Astrocyte (in vitro differentiated cells and primary cell): Measurements from ENCODE around the gene CDH11. TPM values are rescaled to one million over a fixed set of nuclear protein-coding genes. Genes with fewer than 3 reads are reported as not detected.
A peak's percentile ranks its signal among the peaks of the same experiment; 100 is the strongest.

Experiments
- DNase-seq: peaks from one replicate; pipeline ENCODE4 v3.0.0-alpha.2; 2010; ENCODE audit warnings: low read depth
- FAIRE-seq: peaks from 2 replicates; lab custom pipeline; 2011; peaks lifted over from hg19 to GRCh38; lab: Jason Lieb, UNC
- H2AFZ ChIP-seq: 2 replicates; pipeline ENCODE4 v1.6.0; 2012; ENCODE audit warnings: low read depth, low read length, inconsistent platforms
- H3K27ac ChIP-seq: 2 replicates; pipeline ENCODE4 v1.5.1; 2011; ENCODE audit warnings: low read depth, low read length, inconsistent platforms
- H3K27me3 ChIP-seq: 2 replicates; pipeline ENCODE4 v1.6.0; 2011; ENCODE audit warnings: low read length, inconsistent platforms; ENCODE audit not compliant: insufficient read depth
- H3K36me3 ChIP-seq: 2 replicates; pipeline ENCODE4 v1.5.1; 2011; ENCODE audit warnings: low read length, inconsistent platforms; ENCODE audit not compliant: insufficient read depth
- H3K4me1 ChIP-seq: 2 replicates; pipeline ENCODE4 v1.5.1; 2011; ENCODE audit warnings: low read length, inconsistent platforms; ENCODE audit not compliant: insufficient read depth
- H3K4me2 ChIP-seq: 2 replicates; pipeline ENCODE4 v1.6.0; 2012; ENCODE audit warnings: low read length, inconsistent platforms
- H3K4me3 ChIP-seq: 2 replicates; pipeline ENCODE4 v1.5.1; 2011; ENCODE audit warnings: low read depth, mild to moderate bottlenecking, low read length, inconsistent platforms; ENCODE audit not compliant: insufficient read depth
- H3K79me2 ChIP-seq: 2 replicates; pipeline ENCODE4 v1.6.0; 2012; ENCODE audit warnings: mild to moderate bottlenecking, low read length, inconsistent platforms; ENCODE audit not compliant: insufficient read depth
- H3K9ac ChIP-seq: 2 replicates; pipeline ENCODE4 v1.6.0; 2012; ENCODE audit warnings: mild to moderate bottlenecking, low read length, inconsistent platforms
- H3K9me3 ChIP-seq: 2 replicates; pipeline ENCODE4 v1.5.1; 2012; ENCODE audit warnings: low read depth, mild to moderate bottlenecking, low read length, inconsistent platforms; ENCODE audit not compliant: insufficient read depth
- H4K20me1 ChIP-seq: 2 replicates; pipeline ENCODE4 v1.6.0; 2012; ENCODE audit warnings: low read length, inconsistent platforms; ENCODE audit not compliant: insufficient read depth
- H3K27ac Mint-ChIP-seq: one replicate; pipeline ENCODE4 v1.8.0; 2021; ENCODE audit warnings: mild to moderate bottlenecking, mixed read lengths; ENCODE audit not compliant: unreplicated experiment
- H3K27me3 Mint-ChIP-seq: one replicate; pipeline ENCODE4 v1.8.0; 2021; ENCODE audit warnings: low read depth, mixed read lengths; ENCODE audit not compliant: unreplicated experiment
- H3K36me3 Mint-ChIP-seq: one replicate; pipeline ENCODE4 v1.8.0; 2021; ENCODE audit warnings: low read depth, mixed read lengths; ENCODE audit not compliant: unreplicated experiment
- H3K4me1 Mint-ChIP-seq: one replicate; pipeline ENCODE4 v1.8.0; 2021; ENCODE audit warnings: low read depth, mixed read lengths; ENCODE audit not compliant: unreplicated experiment
- H3K4me3 Mint-ChIP-seq: one replicate; pipeline ENCODE4 v1.8.0; 2021; ENCODE audit warnings: mild to moderate bottlenecking, moderate library complexity, mixed read lengths; ENCODE audit not compliant: unreplicated experiment
- H3K9me3 Mint-ChIP-seq: one replicate; pipeline ENCODE4 v1.8.0; 2021; ENCODE audit warnings: mild to moderate bottlenecking, mixed read lengths; ENCODE audit not compliant: unreplicated experiment
- CTCF ChIP-seq: IDR thresholded peaks from 2 replicates; pipeline ENCODE4 v1.5.1; 2011; ENCODE audit warnings: low read depth, mild to moderate bottlenecking, inconsistent platforms, low read length, moderate library complexity; ENCODE audit not compliant: insufficient read depth
- EZH2 ChIP-seq: IDR thresholded peaks from 2 replicates; pipeline ENCODE4 v1.6.1; 2012; ENCODE audit warnings: mild to moderate bottlenecking, low read length, inconsistent platforms; ENCODE audit not compliant: insufficient read depth
- total RNA-seq: library from RNA; stranded (reverse); gene quantifications from 2 replicates; pipeline ENCODE4 v1.2.1, GENCODE V29; 2021

Gene CDH11
- total RNA-seq, 1 donor from 2014 or later: 313 TPM

- H3K9me3 ChIP-seq: no peaks in the 10 kb centered on the region
- peaks cover 43% of the 10 kb centered on the region for H3K79me2 ChIP-seq
- Mint-ChIP-seq H3K9me3 (no peaks in the 10 kb centered on the region), H3K36me3 (no peaks in the 10 kb centered on the region), H3K4me3 (peak overlapping the region; percentile 62), H3K27ac (peak overlapping the region; percentile 62), H3K27me3 (no peaks in the 10 kb centered on the region), H3K4me1 (peaks cover 10% of the 10 kb centered on the region)
- H3K27me3 ChIP-seq: no peaks in the 10 kb centered on the region
- no peak overlapping the region for H3K4me3 ChIP-seq
- no peaks in the 10 kb centered on the region for H3K36me3 ChIP-seq
- peaks cover 7% of the 10 kb centered on the region for H4K20me1 ChIP-seq
- TF ChIP-seq CTCF: no peak
- no peak for TF ChIP-seq EZH2
- no peak overlapping the region for H2AFZ ChIP-seq
- DNase-seq (peak; percentile 52), FAIRE-seq (no peak)
- peak overlapping the region; percentile 44 for H3K9ac ChIP-seq
- H3K4me1 ChIP-seq: peaks cover 15% of the 10 kb centered on the region
- peak overlapping the region; percentile 43 for H3K4me2 ChIP-seq
- peak overlapping the region; percentile 39 for H3K27ac ChIP-seq
Measured at GRCh38 chr16:65125322-65125721, 3.5 kb upstream of the CDH11 start.

GRCh38 chr16:65124596-65124995 is 2.7 kb upstream of the CDH11 start:
- peak overlapping the region; percentile 62 for H3K4me3 ChIP-seq
- peak overlapping the region; percentile 91 for H3K4me2 ChIP-seq
- H3K9me3 Mint-ChIP-seq: no peaks in the 10 kb centered on the region
- no peaks in the 10 kb centered on the region for H3K36me3 Mint-ChIP-seq
- no peak overlapping the region for H3K27ac ChIP-seq
- no peaks in the 10 kb centered on the region for H3K27me3 Mint-ChIP-seq
- H3K9me3 ChIP-seq: no peaks in the 10 kb centered on the region
- DNase-seq (no peak), FAIRE-seq (no peak)
- peak overlapping the region; percentile 88 for H3K4me3 Mint-ChIP-seq
- peaks cover 10% of the 10 kb centered on the region for H3K4me1 Mint-ChIP-seq
- peak overlapping the region; percentile 95 for H3K9ac ChIP-seq
- peaks cover 15% of the 10 kb centered on the region for H3K4me1 ChIP-seq
- no peaks in the 10 kb centered on the region for H3K27me3 ChIP-seq
- no peak overlapping the region for H3K27ac Mint-ChIP-seq
- TF ChIP-seq CTCF: no peak
- no peak for TF ChIP-seq EZH2
- peaks cover 50% of the 10 kb centered on the region for H3K79me2 ChIP-seq
- H2AFZ ChIP-seq: no peak overlapping the region
- H3K36me3 ChIP-seq: no peaks in the 10 kb centered on the region
- peaks cover 14% of the 10 kb centered on the region for H4K20me1 ChIP-seq

- Histone ChIP-seq H3K79me2 (peaks cover 54% of the 10 kb centered on the region), H3K4me3 (peak overlapping the region; percentile 62), H3K9ac (peak overlapping the region; percentile 95), H3K9me3 (no peaks in the 10 kb centered on the region), H3K4me2 (peak overlapping the region; percentile 91), H3K27ac (peak overlapping the region; percentile 90), H3K36me3 (no peaks in the 10 kb centered on the region), H4K20me1 (peaks cover 17% of the 10 kb centered on the region), H2AFZ (peak overlapping the region; percentile 77), H3K4me1 (peaks cover 15% of the 10 kb centered on the region), H3K27me3 (no peaks in the 10 kb centered on the region)
- FAIRE-seq (peak; percentile 43), DNase-seq (no peak)
- Mint-ChIP-seq H3K4me1 (peaks cover 12% of the 10 kb centered on the region), H3K36me3 (no peaks in the 10 kb centered on the region), H3K4me3 (peak overlapping the region; percentile 88), H3K27ac (peak overlapping the region; percentile 91), H3K27me3 (no peaks in the 10 kb centered on the region), H3K9me3 (no peaks in the 10 kb centered on the region)
- no peak for TF ChIP-seq EZH2
- TF ChIP-seq CTCF: no peak
Measured at GRCh38 chr16:65124212-65124548, 2.3 kb upstream of the CDH11 start.
